Right lobe of liver (tissue), 6 donors: ENCODE measurements around the gene PRKAG2. TPM values are rescaled to one million over a fixed set of nuclear protein-coding genes. Genes with fewer than 3 reads are reported as not detected.

ENCODE experiments used
- ATAC-seq, 4 donors: fragments of 200-7000 bp; cut with Tn5 transposase; one replicate each; pipeline ENCODE4 v1.9.1; 2020; ENCODE audit warnings: mild to moderate bottlenecking in 4 of 4, moderate library complexity in 4 of 4
- DNase-seq, 3 donors: peaks; one replicate each; pipeline ENCODE4 v3.0.0-alpha.2; 2020
- H3K27ac ChIP-seq, 3 donors: fragments of 200-600 bp; one replicate each; pipeline ENCODE4 v1.8.0; 2022
- H3K27me3 ChIP-seq, 2 donors: fragments of 200-600 bp; one replicate each; pipeline ENCODE4 v1.8.0; 2022
- H3K36me3 ChIP-seq, 4 donors: fragments of 200-600 bp; sonication (generic) in 1 of 4; one replicate each; pipeline versions ENCODE4 v1.5.1 to v1.8.0; 2017 to 2022; ENCODE audit warnings: control low read depth in 1 of 4
- H3K4me1 ChIP-seq, 4 donors: fragments of 200-600 bp; sonication (generic) in 1 of 4; one replicate each; pipeline versions ENCODE4 v1.5.1 to v1.8.0; 2017 to 2022; ENCODE audit warnings: control low read depth in 1 of 4
- H3K4me3 ChIP-seq, 3 donors: fragments of 200-600 bp; one replicate each; pipeline ENCODE4 v1.8.0; 2022
- H3K9me3 ChIP-seq, 4 donors: fragments of 200-600 bp; sonication (generic) in 1 of 4; one replicate each; pipeline versions ENCODE4 v1.5.1 to v1.8.0; 2017 to 2022; ENCODE audit warnings: control low read depth in 1 of 4
- POLR2A ChIP-seq: fragments of 450-650 bp; IDR thresholded peaks from one replicate; pipeline ENCODE4 v1.6.1; 2017; ENCODE audit warnings: antibody characterized with exemption, mild to moderate bottlenecking
- WGBS: methylation state at CpG from one replicate; pipeline ENCODE4 v1.1.6; 2018; ENCODE audit warnings: low coverage, low lambda C conversion rate; ENCODE audit not compliant: insufficient coverage; ENCODE audit errors: missing lambda C conversion rate; 5-methylcytosine and 5-hydroxymethylcytosine counted together
- intact Hi-C, 2 donors: fragments of 100-400 bp; cut with DNase I; formaldehyde crosslinking; loops; one replicate each; pipeline versions ENCODE4 v1.11.2 to v1.14.1; 2022
- total RNA-seq, 6 experiments: library from RNA; depleted of rRNA in 2 of 6; stranded (reverse); fragments of >200 nt in 2 of 6; fragmentation: NEBNext Ultra II Directional in 3 of 6; extraction: Animal tissue kit (Norgen Biotek cat#: 25700) in 3 of 6; gene quantifications; one replicate each; pipeline versions ENCODE4 v1.1.0 to v1.2.4, GENCODE V29; 2016 to 2023
- TF ChIP-seq, protein P1 (sequence below), 4 donors: fragments of 200-600 bp in 3 of 4; fragments of 450-650 bp in 1 of 4; IDR thresholded peaks; one replicate each; pipeline versions ENCODE4 v1.5.1 to v1.8.0; 2016 to 2022; ENCODE audit warnings: antibody characterized with exemption in 4 of 4, mild to moderate bottlenecking in 2 of 4
- donor health status: DM: no; HTN: yes; CAD: no.
- donor health status: DM: no; HTN: no; CAD: no.
- donor health status: DM: no; HTN: no; CAD: no.
- donor health status: DM: no; HTN: yes; CAD: no.
- donor health status: DM: no; HTN: yes; CAD: no.

PRKAG2 gene
- total RNA-seq, 6 experiments from 2014 or later, result 20.6 to 63.6 (median 29.5) TPM

- Histone ChIP-seq H3K27me3 (no peaks in the 10 kb centered on the region), H3K4me1 (peaks cover 0 to 60% (median 23%) of the 10 kb centered on the region in 4 donors), H3K9me3 (no peaks in the 10 kb centered on the region), H3K4me3 (no peak overlapping the region), H3K27ac (peak overlapping the region in 2 of 3 donors; percentile 3 to 94), H3K36me3 (no peaks in the 10 kb centered on the region)
- WGBS, result 81% methylated on average over 5 of the region's 16 CpGs
- intact Hi-C loops, result no loop called here
- ATAC-seq, result no peak
- TF ChIP-seq, protein P1, sequence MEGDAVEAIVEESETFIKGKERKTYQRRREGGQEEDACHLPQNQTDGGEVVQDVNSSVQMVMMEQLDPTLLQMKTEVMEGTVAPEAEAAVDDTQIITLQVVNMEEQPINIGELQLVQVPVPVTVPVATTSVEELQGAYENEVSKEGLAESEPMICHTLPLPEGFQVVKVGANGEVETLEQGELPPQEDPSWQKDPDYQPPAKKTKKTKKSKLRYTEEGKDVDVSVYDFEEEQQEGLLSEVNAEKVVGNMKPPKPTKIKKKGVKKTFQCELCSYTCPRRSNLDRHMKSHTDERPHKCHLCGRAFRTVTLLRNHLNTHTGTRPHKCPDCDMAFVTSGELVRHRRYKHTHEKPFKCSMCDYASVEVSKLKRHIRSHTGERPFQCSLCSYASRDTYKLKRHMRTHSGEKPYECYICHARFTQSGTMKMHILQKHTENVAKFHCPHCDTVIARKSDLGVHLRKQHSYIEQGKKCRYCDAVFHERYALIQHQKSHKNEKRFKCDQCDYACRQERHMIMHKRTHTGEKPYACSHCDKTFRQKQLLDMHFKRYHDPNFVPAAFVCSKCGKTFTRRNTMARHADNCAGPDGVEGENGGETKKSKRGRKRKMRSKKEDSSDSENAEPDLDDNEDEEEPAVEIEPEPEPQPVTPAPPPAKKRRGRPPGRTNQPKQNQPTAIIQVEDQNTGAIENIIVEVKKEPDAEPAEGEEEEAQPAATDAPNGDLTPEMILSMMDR (IDR thresholded peaks at IDR 0.05), result no peak
- no peak for TF ChIP-seq POLR2A
- DNase-seq, result peak in 1 of 3 donors; percentile 51
Observed at GRCh38 chr7:151872531-151873401, 4.1 kb downstream of the PRKAG2 start.

GRCh38 chr7:151871904-151872303 is 5.0 kb downstream of the PRKAG2 start:
- Histone ChIP-seq H3K4me3 (no peak overlapping the region), H3K9me3 (no peaks in the 10 kb centered on the region), H3K4me1 (peaks cover 0 to 68% (median 29%) of the 10 kb centered on the region in 4 donors), H3K27me3 (no peaks in the 10 kb centered on the region), H3K27ac (peak overlapping the region in 2 of 3 donors; percentile 91 to 94), H3K36me3 (no peaks in the 10 kb centered on the region)
- peak in 1 of 3 donors; percentile 24 for DNase-seq
- TF ChIP-seq, protein P1 (IDR thresholded peaks at IDR 0.05), result peak in 1 of 4 donors; percentile 22
- no peak for TF ChIP-seq POLR2A
- intact Hi-C loops, result no loop called here
- ATAC-seq, result no peak
- WGBS, result 78% methylated on average over 5 of the region's 7 CpGs

GRCh38 chr7:151871189-151871735 is 5.7 kb downstream of the PRKAG2 start:
- Histone ChIP-seq H3K4me1 (peaks cover 0 to 75% (median 32%) of the 10 kb centered on the region in 4 donors), H3K4me3 (peak overlapping the region in 2 of 3 donors; percentile 43 to 47), H3K27ac (peak overlapping the region in 2 of 3 donors; percentile 91 to 94), H3K27me3 (no peaks in the 10 kb centered on the region), H3K9me3 (no peaks in the 10 kb centered on the region), H3K36me3 (no peaks in the 10 kb centered on the region)
- WGBS, result 42% methylated on average over 10 of the region's 13 CpGs
- ATAC-seq (peak in 2 of 4 donors; percentile 12 to 25), DNase-seq (peak in 2 of 3 donors; percentile 75 to 80)
- intact Hi-C loops, result no loop called here
- TF ChIP-seq, protein P1 (IDR thresholded peaks at IDR 0.05), result no peak
- no peak for TF ChIP-seq POLR2A

GRCh38 chr7:151869968-151870918 is 6.7 kb downstream of the PRKAG2 start:
- peak; percentile 64 to 91 (median 90) for DNase-seq
- no peaks in the 10 kb centered on the region for H3K27me3 ChIP-seq
- H3K4me3 ChIP-seq, result peak overlapping the region in 2 of 3 donors; percentile 43 to 47
- TF ChIP-seq, protein P1 (IDR thresholded peaks at IDR 0.05), result no peak
- peak; percentile 59 for TF ChIP-seq POLR2A
- peak; percentile 35 to 66 (median 51) for ATAC-seq
- H3K9me3 ChIP-seq, result no peaks in the 10 kb centered on the region
- H3K4me1 ChIP-seq, result peaks cover 0 to 84% (median 37%) of the 10 kb centered on the region in 4 donors
- intact Hi-C loops, result no loop called here
- no peaks in the 10 kb centered on the region for H3K36me3 ChIP-seq
- peak overlapping the region; percentile 54 to 94 (median 91) for H3K27ac ChIP-seq
- 35% methylated on average over 3 of the region's 24 CpGs for WGBS
